ENCODE results near the gene C2orf49. TPM values are rescaled to one million over a fixed set of nuclear protein-coding genes. Genes with fewer than 3 reads are reported as not detected.

Gene C2orf49
- total RNA-seq, 1 donor from 2014 or later: 21.6 TPM

GRCh38 chr2:105327690-105328089 lies 9.7 kb upstream of the C2orf49 start:
- no peak overlapping the region for H3K9ac ChIP-seq (ENCODE audit: low read length)
- H3K27ac Mint-ChIP-seq (ENCODE audit: unreplicated experiment): peak overlapping the region; percentile 59
- peaks cover 50% of the 10 kb centered on the region for H3K4me1 Mint-ChIP-seq (ENCODE audit: low read depth, unreplicated experiment)
- H3K9me3 Mint-ChIP-seq (ENCODE audit: unreplicated experiment): no peaks in the 10 kb centered on the region
- H3K4me2 ChIP-seq (ENCODE audit: low read length): peak overlapping the region; percentile 99
- TF ChIP-seq, protein P1, sequence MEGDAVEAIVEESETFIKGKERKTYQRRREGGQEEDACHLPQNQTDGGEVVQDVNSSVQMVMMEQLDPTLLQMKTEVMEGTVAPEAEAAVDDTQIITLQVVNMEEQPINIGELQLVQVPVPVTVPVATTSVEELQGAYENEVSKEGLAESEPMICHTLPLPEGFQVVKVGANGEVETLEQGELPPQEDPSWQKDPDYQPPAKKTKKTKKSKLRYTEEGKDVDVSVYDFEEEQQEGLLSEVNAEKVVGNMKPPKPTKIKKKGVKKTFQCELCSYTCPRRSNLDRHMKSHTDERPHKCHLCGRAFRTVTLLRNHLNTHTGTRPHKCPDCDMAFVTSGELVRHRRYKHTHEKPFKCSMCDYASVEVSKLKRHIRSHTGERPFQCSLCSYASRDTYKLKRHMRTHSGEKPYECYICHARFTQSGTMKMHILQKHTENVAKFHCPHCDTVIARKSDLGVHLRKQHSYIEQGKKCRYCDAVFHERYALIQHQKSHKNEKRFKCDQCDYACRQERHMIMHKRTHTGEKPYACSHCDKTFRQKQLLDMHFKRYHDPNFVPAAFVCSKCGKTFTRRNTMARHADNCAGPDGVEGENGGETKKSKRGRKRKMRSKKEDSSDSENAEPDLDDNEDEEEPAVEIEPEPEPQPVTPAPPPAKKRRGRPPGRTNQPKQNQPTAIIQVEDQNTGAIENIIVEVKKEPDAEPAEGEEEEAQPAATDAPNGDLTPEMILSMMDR (IDR thresholded peaks at IDR 0.05; ENCODE audit: insufficient read depth, low read depth, low read length): no peak
- no peak for TF ChIP-seq EZH2 (IDR thresholded peaks at IDR 0.05; ENCODE audit: insufficient read depth, low read length)
- no peak overlapping the region for H2AFZ ChIP-seq (ENCODE audit: low read depth, low read length)
- H3K79me2 ChIP-seq (ENCODE audit: insufficient read depth, low read length): peaks cover 50% of the 10 kb centered on the region
- no peaks in the 10 kb centered on the region for H3K9me3 ChIP-seq (ENCODE audit: insufficient read depth, low read depth, low read length)
- peaks cover 34% of the 10 kb centered on the region for H3K4me1 ChIP-seq (ENCODE audit: insufficient read depth, low read length)
- FAIRE-seq (no peak), DNase-seq (ENCODE audit: low read depth) (no peak)
- no peaks in the 10 kb centered on the region for H3K36me3 ChIP-seq (ENCODE audit: insufficient read depth, low read length)
- no peaks in the 10 kb centered on the region for H3K36me3 Mint-ChIP-seq (ENCODE audit: low read depth, unreplicated experiment)
- H3K27me3 ChIP-seq (ENCODE audit: insufficient read depth, low read length): no peaks in the 10 kb centered on the region
- peak overlapping the region; percentile 95 for H3K4me3 Mint-ChIP-seq (ENCODE audit: unreplicated experiment)
- peaks cover 4% of the 10 kb centered on the region for H4K20me1 ChIP-seq (ENCODE audit: insufficient read depth, low read length)
- no peak overlapping the region for H3K27ac ChIP-seq (ENCODE audit: low read depth, low read length)
- H3K27me3 Mint-ChIP-seq (ENCODE audit: low read depth, unreplicated experiment): no peaks in the 10 kb centered on the region
- no peak overlapping the region for H3K4me3 ChIP-seq (ENCODE audit: insufficient read depth, low read depth, low read length)

- DNase-seq (ENCODE audit: low read depth) (no peak), FAIRE-seq (no peak)
- H3K4me2 ChIP-seq (ENCODE audit: low read length): peak overlapping the region; percentile 99
- H3K4me3 ChIP-seq (ENCODE audit: insufficient read depth, low read depth, low read length): peak overlapping the region; percentile 70
- H3K27ac ChIP-seq (ENCODE audit: low read depth, low read length): no peak overlapping the region
- no peaks in the 10 kb centered on the region for H3K27me3 ChIP-seq (ENCODE audit: insufficient read depth, low read length)
- H3K36me3 ChIP-seq (ENCODE audit: insufficient read depth, low read length): no peaks in the 10 kb centered on the region
- peaks cover 29% of the 10 kb centered on the region for H3K4me1 ChIP-seq (ENCODE audit: insufficient read depth, low read length)
- Mint-ChIP-seq H3K27ac (ENCODE audit: unreplicated experiment) (peak overlapping the region; percentile 90), H3K4me3 (ENCODE audit: unreplicated experiment) (peak overlapping the region; percentile 95), H3K27me3 (ENCODE audit: low read depth, unreplicated experiment) (no peaks in the 10 kb centered on the region), H3K36me3 (ENCODE audit: low read depth, unreplicated experiment) (no peaks in the 10 kb centered on the region), H3K9me3 (ENCODE audit: unreplicated experiment) (no peaks in the 10 kb centered on the region), H3K4me1 (ENCODE audit: low read depth, unreplicated experiment) (peaks cover 42% of the 10 kb centered on the region)
- TF ChIP-seq EZH2 (IDR thresholded peaks at IDR 0.05; ENCODE audit: insufficient read depth, low read length): no peak
- TF ChIP-seq, protein P1 (IDR thresholded peaks at IDR 0.05; ENCODE audit: insufficient read depth, low read depth, low read length): no peak
- H3K9ac ChIP-seq (ENCODE audit: low read length): peak overlapping the region; percentile 76
- peaks cover 42% of the 10 kb centered on the region for H3K79me2 ChIP-seq (ENCODE audit: insufficient read depth, low read length)
- H4K20me1 ChIP-seq (ENCODE audit: insufficient read depth, low read length): peaks cover 4% of the 10 kb centered on the region
- no peaks in the 10 kb centered on the region for H3K9me3 ChIP-seq (ENCODE audit: insufficient read depth, low read depth, low read length)
- peak overlapping the region; percentile 74 for H2AFZ ChIP-seq (ENCODE audit: low read depth, low read length)
Measured at GRCh38 chr2:105328281-105329196, 8.8 kb upstream of the C2orf49 start.

DNA sequence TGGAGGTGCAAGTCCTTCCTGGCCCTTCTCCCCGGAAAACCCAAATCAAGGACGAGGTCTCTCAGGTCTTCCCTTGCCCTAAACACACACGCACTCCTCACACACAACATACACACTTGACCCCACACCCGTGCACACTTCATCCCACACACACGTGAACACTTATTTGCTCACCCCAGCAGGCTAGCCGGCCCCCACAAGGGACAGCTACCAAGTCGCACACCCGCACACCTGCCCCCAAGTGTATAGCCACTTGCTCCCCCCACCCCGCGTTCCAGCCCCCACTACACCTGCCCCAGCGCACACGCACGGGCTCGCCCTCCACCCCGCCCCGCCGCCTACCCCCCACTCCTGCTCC lies 8.2 kb upstream of the C2orf49 start:
- Histone ChIP-seq H3K4me3 (ENCODE audit: insufficient read depth, low read depth, low read length) (peak overlapping the region; percentile 70), H4K20me1 (ENCODE audit: insufficient read depth, low read length) (peaks cover 4% of the 10 kb centered on the region), H2AFZ (ENCODE audit: low read depth, low read length) (peak overlapping the region; percentile 74), H3K27me3 (ENCODE audit: insufficient read depth, low read length) (no peaks in the 10 kb centered on the region), H3K4me2 (ENCODE audit: low read length) (peak overlapping the region; percentile 99), H3K36me3 (ENCODE audit: insufficient read depth, low read length) (no peaks in the 10 kb centered on the region), H3K4me1 (ENCODE audit: insufficient read depth, low read length) (peaks cover 29% of the 10 kb centered on the region), H3K79me2 (ENCODE audit: insufficient read depth, low read length) (peaks cover 39% of the 10 kb centered on the region), H3K27ac (ENCODE audit: low read depth, low read length) (no peak overlapping the region), H3K9ac (ENCODE audit: low read length) (peak overlapping the region; percentile 76), H3K9me3 (ENCODE audit: insufficient read depth, low read depth, low read length) (no peaks in the 10 kb centered on the region)
- Mint-ChIP-seq H3K4me1 (ENCODE audit: low read depth, unreplicated experiment) (peaks cover 36% of the 10 kb centered on the region), H3K4me3 (ENCODE audit: unreplicated experiment) (peak overlapping the region; percentile 95), H3K9me3 (ENCODE audit: unreplicated experiment) (no peaks in the 10 kb centered on the region), H3K27ac (ENCODE audit: unreplicated experiment) (peak overlapping the region; percentile 90), H3K36me3 (ENCODE audit: low read depth, unreplicated experiment) (no peaks in the 10 kb centered on the region), H3K27me3 (ENCODE audit: low read depth, unreplicated experiment) (no peaks in the 10 kb centered on the region)
- no peak for TF ChIP-seq EZH2 (IDR thresholded peaks at IDR 0.05; ENCODE audit: insufficient read depth, low read length)
- TF ChIP-seq, protein P1 (IDR thresholded peaks at IDR 0.05; ENCODE audit: insufficient read depth, low read depth, low read length): no peak
- no peak for DNase-seq (ENCODE audit: low read depth)
- no peak for FAIRE-seq
